Lower lobe of right lung (tissue), 2 donors: ENCODE measurements around the gene LINGO1. TPM values are rescaled to one million over a fixed set of nuclear protein-coding genes. Genes with fewer than 3 reads are reported as not detected.

Experiments used
- ATAC-seq, 2 donors: fragments of 200-7000 bp; cut with Tn5 transposase; one replicate each; pipeline ENCODE4 v1.9.1; 2020 to 2022; ENCODE audit warnings: mild to moderate bottlenecking in 2 of 2, moderate library complexity in 2 of 2
- DNase-seq: peaks from one replicate; pipeline ENCODE4 v3.0.0-alpha.2; 2020
- H3K27ac ChIP-seq: fragments of 200-600 bp; one replicate; pipeline ENCODE4 v1.8.0; 2022
- H3K27me3 ChIP-seq: fragments of 200-600 bp; one replicate; pipeline ENCODE4 v1.8.0; 2022; ENCODE audit warnings: low read depth
- H3K36me3 ChIP-seq: fragments of 200-600 bp; one replicate; pipeline ENCODE4 v1.8.0; 2022; ENCODE audit warnings: mild to moderate bottlenecking
- H3K4me1 ChIP-seq: fragments of 200-600 bp; one replicate; pipeline ENCODE4 v1.8.0; 2022
- H3K4me3 ChIP-seq: fragments of 200-600 bp; one replicate; pipeline ENCODE4 v1.8.0; 2022; ENCODE audit warnings: mild to moderate bottlenecking
- H3K9me3 ChIP-seq: fragments of 200-600 bp; one replicate; pipeline ENCODE4 v1.8.0; 2022
- CTCF ChIP-seq: fragments of 200-600 bp; IDR thresholded peaks from one replicate; pipeline ENCODE4 v1.8.0; 2022; ENCODE audit warnings: antibody characterized with exemption, mild to moderate bottlenecking
- intact Hi-C: fragments of 100-400 bp; cut with DNase I; formaldehyde crosslinking; loops from one replicate; pipeline ENCODE4 v1.11.0; 2022
- total RNA-seq: library from RNA; stranded (reverse); fragmentation: NEBNext Ultra II Directional; extraction: Animal tissue kit (Norgen Biotek cat#: 25700); gene quantifications from one replicate; pipeline ENCODE4 v1.2.1, GENCODE V29; 2021
- donor health status: DM: no; HTN: yes; CAD: no; lungs with severe emphysema.

The LINGO1 gene
- total RNA-seq, 1 donor from 2014 or later: 0.86 TPM

- Histone ChIP-seq H3K4me3 (no peak overlapping the region), H3K27ac (no peak overlapping the region), H3K36me3 (no peaks in the 10 kb centered on the region), H3K4me1 (peaks cover 11% of the 10 kb centered on the region), H3K27me3 (peaks cover 37% of the 10 kb centered on the region), H3K9me3 (no peaks in the 10 kb centered on the region)
- ATAC-seq: no peak
- no peak for DNase-seq
- no peak for TF ChIP-seq CTCF
- intact Hi-C loops: no loop called here
Observed at GRCh38 chr15:77630056-77630455, 2.7 kb downstream of the LINGO1 start.

GRCh38 chr15:77629070-77630030, 3.4 kb downstream of the LINGO1 start:
- no peak for ATAC-seq
- TF ChIP-seq CTCF: no peak
- intact Hi-C loops: no loop called here
- no peaks in the 10 kb centered on the region for H3K9me3 ChIP-seq
- DNase-seq: no peak
- no peak overlapping the region for H3K27ac ChIP-seq
- H3K4me1 ChIP-seq: peaks cover 11% of the 10 kb centered on the region
- no peak overlapping the region for H3K4me3 ChIP-seq
- peaks cover 30% of the 10 kb centered on the region for H3K27me3 ChIP-seq
- H3K36me3 ChIP-seq: no peaks in the 10 kb centered on the region

GRCh38 chr15:77628010-77628409, 4.7 kb downstream of the LINGO1 start:
- Histone ChIP-seq H3K4me3 (no peak overlapping the region), H3K36me3 (no peaks in the 10 kb centered on the region), H3K9me3 (no peaks in the 10 kb centered on the region), H3K4me1 (peaks cover 2% of the 10 kb centered on the region), H3K27me3 (peaks cover 18% of the 10 kb centered on the region), H3K27ac (no peak overlapping the region)
- TF ChIP-seq CTCF: no peak
- ATAC-seq (no peak), DNase-seq (no peak)
- intact Hi-C loops: no loop called here

GRCh38 chr15:77627581-77627980, 5.1 kb downstream of the LINGO1 start:
- no peak overlapping the region for H3K27ac ChIP-seq
- H3K4me3 ChIP-seq: no peak overlapping the region
- H3K27me3 ChIP-seq: peaks cover 15% of the 10 kb centered on the region
- no peaks in the 10 kb centered on the region for H3K36me3 ChIP-seq
- DNase-seq (no peak), ATAC-seq (no peak)
- no peak for TF ChIP-seq CTCF
- H3K9me3 ChIP-seq: no peaks in the 10 kb centered on the region
- H3K4me1 ChIP-seq: no peaks in the 10 kb centered on the region
- intact Hi-C loops: no loop called here

GRCh38 chr15:77627067-77627466, 5.6 kb downstream of the LINGO1 start:
- H3K27ac ChIP-seq: no peak overlapping the region
- H3K27me3 ChIP-seq: peaks cover 14% of the 10 kb centered on the region
- DNase-seq (no peak), ATAC-seq (no peak)
- H3K36me3 ChIP-seq: no peaks in the 10 kb centered on the region
- no peak for TF ChIP-seq CTCF
- H3K4me1 ChIP-seq: no peaks in the 10 kb centered on the region
- H3K4me3 ChIP-seq: no peak overlapping the region
- no peaks in the 10 kb centered on the region for H3K9me3 ChIP-seq
- intact Hi-C loops: no loop called here
